WTC11 (cell line): ENCODE data around the gene KCNJ1. TPM values are rescaled to one million over a fixed set of nuclear protein-coding genes. Genes with fewer than 3 reads are reported as not detected.

ENCODE experiments used
- ATAC-seq: fragments of 200-7000 bp; cut with Tn5 transposase; 2 replicates; pipeline ENCODE4 v1.10.0; 2021; ENCODE audit warnings: mild to moderate bottlenecking, moderate library complexity
- CTCF ChIA-PET: fragments of 300-600 bp; sonication (Branson Sonifier 250); formaldehyde crosslinking; loops from one replicate; lab custom pipeline; 2021; ENCODE audit warnings: antibody characterized with exemption; lab: Charles Lee
- POLR2A ChIA-PET: fragments of 350-600 bp; sonication (Branson Sonifier 250); formaldehyde crosslinking; loops from one replicate; lab custom pipeline; 2021; ENCODE audit warnings: antibody characterized with exemption; lab: Charles Lee
- DNase-seq: peaks from one replicate; pipeline ENCODE4 v3.0.0; 2021; ENCODE audit warnings: low spot score
- H3K27ac Mint-ChIP-seq: 2 replicates; pipeline ENCODE4 v1.8.0; 2021; ENCODE audit warnings: mixed read lengths
- H3K27me3 Mint-ChIP-seq: 2 replicates; pipeline ENCODE4 v1.8.0; 2021; ENCODE audit warnings: low read depth, mild to moderate bottlenecking, moderate library complexity, mixed read lengths
- H3K36me3 Mint-ChIP-seq: 2 replicates; pipeline ENCODE4 v1.8.0; 2021; ENCODE audit warnings: mixed read lengths
- H3K4me1 Mint-ChIP-seq: 2 replicates; pipeline ENCODE4 v1.8.0; 2022; ENCODE audit warnings: mixed read lengths
- H3K4me3 Mint-ChIP-seq: 2 replicates; pipeline ENCODE4 v1.8.0; 2021; ENCODE audit warnings: mild to moderate bottlenecking, moderate library complexity, mixed read lengths
- H3K9me3 Mint-ChIP-seq: 2 replicates; pipeline ENCODE4 v1.8.0; 2021; ENCODE audit warnings: mixed read lengths
- CBFB ChIP-seq: sonication (generic); formaldehyde crosslinking; IDR thresholded peaks from 2 replicates; pipeline ENCODE4 v1.8.1; 2022; ENCODE audit warnings: mild to moderate bottlenecking, low read depth, missing genetic modification reagents
- CREM ChIP-seq: sonication (generic); formaldehyde crosslinking; IDR thresholded peaks from 2 replicates; pipeline ENCODE4 v1.8.1; 2022; ENCODE audit warnings: mild to moderate bottlenecking, missing genetic modification reagents, moderate library complexity
- ELF4 ChIP-seq: sonication (generic); formaldehyde crosslinking; IDR thresholded peaks from 2 replicates; pipeline ENCODE4 v1.8.1; 2022; ENCODE audit warnings: low read depth, mild to moderate bottlenecking, moderate library complexity, missing genetic modification reagents
- EMX1 ChIP-seq: fragments of 250-450 bp; sonication (Bioruptor Pico); IDR thresholded peaks from 2 replicates; pipeline ENCODE4 v1.8.0; 2021; ENCODE audit warnings: mild to moderate bottlenecking
- FOXK1 ChIP-seq: sonication (generic); formaldehyde crosslinking; IDR thresholded peaks from 2 replicates; pipeline ENCODE4 v1.8.0; 2022; ENCODE audit warnings: mild to moderate bottlenecking, moderate library complexity, missing genetic modification reagents
- FOXP1 ChIP-seq: sonication (generic); formaldehyde crosslinking; IDR thresholded peaks from 2 replicates; pipeline ENCODE4 v1.8.0; 2022; ENCODE audit warnings: missing genetic modification reagents, mild to moderate bottlenecking, moderate library complexity, borderline replicate concordance
- HMGA2 ChIP-seq: fragments of 250-450 bp; sonication (Bioruptor Pico); IDR thresholded peaks from 2 replicates; pipeline ENCODE4 v1.4.0; 2021; ENCODE audit warnings: mild to moderate bottlenecking, moderate library complexity
- KAT7 ChIP-seq: sonication (generic); formaldehyde crosslinking; IDR thresholded peaks from 2 replicates; pipeline ENCODE4 v1.8.1; 2023; ENCODE audit warnings: missing genetic modification reagents, mild to moderate bottlenecking, borderline replicate concordance
- MXD4 ChIP-seq: fragments of 250-450 bp; sonication (Bioruptor Pico); IDR thresholded peaks from 2 replicates; pipeline ENCODE4 v1.8.0; 2021; ENCODE audit warnings: mild to moderate bottlenecking, moderate library complexity, borderline replicate concordance
- MYBL2 ChIP-seq: sonication (generic); formaldehyde crosslinking; IDR thresholded peaks from 2 replicates; pipeline ENCODE4 v1.8.1; 2023; ENCODE audit warnings: mild to moderate bottlenecking, moderate library complexity, missing genetic modification reagents
- SP1 ChIP-seq: sonication (generic); formaldehyde crosslinking; conservative IDR thresholded peaks from 2 replicates; pipeline ENCODE4 v1.8.1; 2022; ENCODE audit warnings: missing genetic modification reagents
- TEAD1 ChIP-seq: sonication (generic); formaldehyde crosslinking; IDR thresholded peaks from 2 replicates; pipeline ENCODE4 v1.8.0; 2022; ENCODE audit warnings: mild to moderate bottlenecking, missing genetic modification reagents
- TP53 ChIP-seq: sonication (generic); formaldehyde crosslinking; IDR thresholded peaks from 2 replicates; pipeline ENCODE4 v1.8.1; 2023; ENCODE audit warnings: mild to moderate bottlenecking, missing genetic modification reagents
- ZBTB21 ChIP-seq: sonication (generic); formaldehyde crosslinking; IDR thresholded peaks from 2 replicates; pipeline ENCODE4 v1.8.1; 2023; ENCODE audit warnings: mild to moderate bottlenecking, missing genetic modification reagents, borderline replicate concordance
- ZNF138 ChIP-seq: sonication (generic); formaldehyde crosslinking; conservative IDR thresholded peaks from 2 replicates; pipeline ENCODE4 v1.8.1; 2022; ENCODE audit warnings: mild to moderate bottlenecking, moderate library complexity, missing genetic modification reagents
- ZNF219 ChIP-seq: sonication (generic); formaldehyde crosslinking; IDR thresholded peaks from 2 replicates; pipeline ENCODE4 v1.8.0; 2023; ENCODE audit warnings: missing genetic modification reagents, mild to moderate bottlenecking, borderline replicate concordance
- ZNF396 ChIP-seq: fragments of 250-450 bp; sonication (Bioruptor Pico); IDR thresholded peaks from 2 replicates; pipeline ENCODE4 v1.8.0; 2021; ENCODE audit warnings: mild to moderate bottlenecking, moderate library complexity, borderline replicate concordance
- total RNA-seq: library from RNA; stranded (reverse); gene quantifications from 3 replicates; pipeline ENCODE4 v1.2.3, GENCODE V29; 2021
- TF ChIP-seq, protein P1 (sequence below): sonication (generic); formaldehyde crosslinking; IDR thresholded peaks from 2 replicates; pipeline ENCODE4 v1.8.1; 2023; ENCODE audit warnings: mild to moderate bottlenecking, moderate library complexity, missing genetic modification reagents
- TF ChIP-seq, protein P2 (sequence below): sonication (generic); formaldehyde crosslinking; IDR thresholded peaks from 2 replicates; pipeline ENCODE4 v1.8.1; 2022; ENCODE audit warnings: mild to moderate bottlenecking, moderate library complexity, missing genetic modification reagents
- TF ChIP-seq, protein P3 (sequence below): sonication (generic); formaldehyde crosslinking; IDR thresholded peaks from 2 replicates; pipeline ENCODE4 v1.8.0; 2022; ENCODE audit warnings: mild to moderate bottlenecking, missing genetic modification reagents
- TF ChIP-seq, protein P4 (sequence below): sonication (generic); formaldehyde crosslinking; IDR thresholded peaks from 2 replicates; pipeline ENCODE4 v1.8.0; 2023; ENCODE audit warnings: mild to moderate bottlenecking, missing genetic modification reagents
- TF ChIP-seq, protein P5 (sequence below): sonication (generic); formaldehyde crosslinking; IDR thresholded peaks from 2 replicates; pipeline ENCODE4 v1.8.0; 2022; ENCODE audit warnings: missing genetic modification reagents
- TF ChIP-seq, protein P6 (sequence below): sonication (generic); formaldehyde crosslinking; IDR thresholded peaks from 2 replicates; pipeline ENCODE4 v1.8.1; 2022; ENCODE audit warnings: low read depth, missing genetic modification reagents, borderline replicate concordance

KCNJ1 gene
- total RNA-seq, 1 experiment from 2014 or later: 0.24 TPM

DNA sequence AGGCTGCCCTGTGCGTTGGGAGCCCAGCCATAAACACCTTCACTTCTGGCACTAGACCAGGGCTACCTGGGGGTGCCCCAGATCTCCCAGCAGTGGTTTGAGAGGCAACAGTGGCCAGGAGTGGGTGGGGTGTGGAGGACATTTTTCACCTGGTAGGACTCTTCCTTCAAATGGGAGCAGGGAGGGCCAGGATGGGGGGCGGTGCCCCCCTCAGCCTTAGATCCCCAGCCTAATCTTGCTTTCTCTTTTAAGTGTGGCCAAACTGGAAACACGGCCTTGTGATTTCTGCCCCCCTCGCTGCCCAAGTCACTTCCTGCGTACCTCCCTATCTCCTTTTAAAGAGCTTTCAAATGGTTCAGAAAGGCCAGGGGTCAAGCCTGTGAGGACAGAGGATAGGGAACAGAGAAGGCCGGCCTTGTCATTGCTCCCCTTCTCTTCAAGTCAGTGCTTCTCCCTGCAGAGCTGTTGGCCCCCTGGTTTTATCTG, 24.9 kb upstream of the KCNJ1 start (continued):
- TF ChIP-seq ZNF396: no peak

DNA sequence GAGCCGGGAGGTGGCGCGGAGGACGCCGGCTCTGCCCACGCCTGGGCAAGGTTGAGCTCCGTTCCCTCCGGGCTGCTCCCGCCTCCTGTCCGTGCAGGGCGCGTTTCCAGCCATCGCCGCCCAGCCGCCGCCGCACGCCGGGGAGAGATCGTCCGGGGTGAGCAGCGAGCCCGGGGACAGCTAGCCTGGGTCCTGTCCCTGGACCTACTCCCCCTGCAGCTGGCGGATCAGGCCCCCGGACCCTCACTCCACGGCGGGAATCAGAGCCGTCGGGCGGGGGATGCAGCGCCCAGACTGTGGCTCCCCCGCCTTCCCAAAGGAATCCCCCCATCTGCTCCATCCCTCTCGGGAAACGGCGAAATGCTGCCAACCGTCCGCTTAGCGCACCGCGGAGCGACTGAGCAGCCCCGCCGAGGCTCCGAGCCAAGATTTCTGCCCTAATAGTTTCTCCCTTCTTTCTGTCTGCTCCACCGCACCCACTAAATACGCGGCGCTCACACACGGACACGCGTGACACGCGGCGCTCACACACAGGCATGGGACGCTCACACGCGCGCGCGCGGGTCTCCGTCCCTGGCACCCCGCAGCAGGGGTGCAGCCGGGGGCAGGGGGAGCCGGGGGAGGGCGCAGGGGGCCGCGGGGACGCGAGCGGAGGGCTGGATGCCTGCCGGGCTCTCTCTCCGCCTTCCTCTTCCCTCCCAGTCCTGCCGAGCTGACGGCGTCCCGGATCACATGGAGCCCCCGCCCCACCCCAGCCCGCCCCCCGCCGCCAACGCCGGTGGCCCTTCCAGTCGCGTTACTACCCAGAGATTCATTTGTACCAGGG, 23.7 kb upstream of the KCNJ1 start, which contains the start of gene KCNJ5:
KCNJ5 (plus strand) TSS at position 814 of the 826 bp plus-strand sequence. CDS start 19,918 bp downstream, outside the sequence.
- Mint-ChIP-seq H3K4me1 (peaks cover 42% of the 10 kb centered on the region), H3K9me3 (no peaks in the 10 kb centered on the region), H3K27me3 (peaks cover 95% of the 10 kb centered on the region), H3K4me3 (peak within 1 kb of the TSS; percentile 77), H3K36me3 (no peaks in the 10 kb centered on the region), H3K27ac (no peak within 1 kb of the TSS)
- CTCF ChIA-PET: interaction anchor here (0.7 to 10.8 kb wide), 8 partner anchors 9 to 733 kb away, joined by 3 to 245 read pairs (median 4); no protein-coding TSS in a partner anchor
- POLR2A ChIA-PET: interaction anchor here (0.6 to 1.9 kb wide), 2 partner anchors 11 to 304 kb away, joined by 3 to 8 read pairs; no protein-coding TSS in a partner anchor
- DNase-seq (peak; percentile 56), ATAC-seq (peak; percentile 41)
- TF ChIP-seq TEAD1 (CRISPR knock-in tag) (0 out of 2 replicates have a peak, but pooled peaks have one; percentile 33), FOXP1 (CRISPR knock-in tag) (peak; percentile 71; the same call in 1 of the 2 replicates), ELF4 (no peak), TP53 (CRISPR knock-in tag) (no peak), FOXK1 (CRISPR knock-in tag) (no peak), CBFB (CRISPR knock-in tag) (no peak), EMX1 (no peak), CREM (CRISPR knock-in tag) (no peak), KAT7 (CRISPR knock-in tag) (0 out of 2 replicates have a peak, but pooled peaks have one; percentile 94), ZNF219 (CRISPR knock-in tag) (peak; percentile 69; the same call in 1 of the 2 replicates), MXD4 (CRISPR knock-in tag) (no peak), ZNF138 (CRISPR knock-in tag) (no peak), HMGA2 (no peak), ZBTB21 (CRISPR knock-in tag) (peak; percentile 14; the same call in 1 of the 2 replicates), SP1 (no peak), MYBL2 (no peak)
- TF ChIP-seq, protein P1, sequence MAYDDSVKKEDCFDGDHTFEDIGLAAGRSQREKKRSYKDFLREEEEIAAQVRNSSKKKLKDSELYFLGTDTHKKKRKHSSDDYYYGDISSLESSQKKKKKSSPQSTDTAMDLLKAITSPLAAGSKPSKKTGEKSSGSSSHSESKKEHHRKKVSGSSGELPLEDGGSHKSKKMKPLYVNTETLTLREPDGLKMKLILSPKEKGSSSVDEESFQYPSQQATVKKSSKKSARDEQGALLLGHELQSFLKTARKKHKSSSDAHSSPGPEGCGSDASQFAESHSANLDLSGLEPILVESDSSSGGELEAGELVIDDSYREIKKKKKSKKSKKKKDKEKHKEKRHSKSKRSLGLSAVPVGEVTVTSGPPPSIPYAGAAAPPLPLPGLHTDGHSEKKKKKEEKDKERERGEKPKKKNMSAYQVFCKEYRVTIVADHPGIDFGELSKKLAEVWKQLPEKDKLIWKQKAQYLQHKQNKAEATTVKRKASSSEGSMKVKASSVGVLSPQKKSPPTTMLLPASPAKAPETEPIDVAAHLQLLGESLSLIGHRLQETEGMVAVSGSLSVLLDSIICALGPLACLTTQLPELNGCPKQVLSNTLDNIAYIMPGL (CRISPR knock-in tag): peak; percentile 68; the same call in 1 of the 2 replicates
- TF ChIP-seq, protein P2, sequence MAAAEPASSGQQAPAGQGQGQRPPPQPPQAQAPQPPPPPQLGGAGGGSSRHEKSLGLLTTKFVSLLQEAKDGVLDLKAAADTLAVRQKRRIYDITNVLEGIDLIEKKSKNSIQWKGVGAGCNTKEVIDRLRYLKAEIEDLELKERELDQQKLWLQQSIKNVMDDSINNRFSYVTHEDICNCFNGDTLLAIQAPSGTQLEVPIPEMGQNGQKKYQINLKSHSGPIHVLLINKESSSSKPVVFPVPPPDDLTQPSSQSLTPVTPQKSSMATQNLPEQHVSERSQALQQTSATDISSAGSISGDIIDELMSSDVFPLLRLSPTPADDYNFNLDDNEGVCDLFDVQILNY (CRISPR knock-in tag): peak; percentile 53; the same call in 1 of the 2 replicates
- TF ChIP-seq, protein P3, sequence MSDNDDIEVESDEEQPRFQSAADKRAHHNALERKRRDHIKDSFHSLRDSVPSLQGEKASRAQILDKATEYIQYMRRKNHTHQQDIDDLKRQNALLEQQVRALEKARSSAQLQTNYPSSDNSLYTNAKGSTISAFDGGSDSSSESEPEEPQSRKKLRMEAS (CRISPR knock-in tag): peak; percentile 46; the same call in 1 of the 2 replicates
- TF ChIP-seq, protein P4, sequence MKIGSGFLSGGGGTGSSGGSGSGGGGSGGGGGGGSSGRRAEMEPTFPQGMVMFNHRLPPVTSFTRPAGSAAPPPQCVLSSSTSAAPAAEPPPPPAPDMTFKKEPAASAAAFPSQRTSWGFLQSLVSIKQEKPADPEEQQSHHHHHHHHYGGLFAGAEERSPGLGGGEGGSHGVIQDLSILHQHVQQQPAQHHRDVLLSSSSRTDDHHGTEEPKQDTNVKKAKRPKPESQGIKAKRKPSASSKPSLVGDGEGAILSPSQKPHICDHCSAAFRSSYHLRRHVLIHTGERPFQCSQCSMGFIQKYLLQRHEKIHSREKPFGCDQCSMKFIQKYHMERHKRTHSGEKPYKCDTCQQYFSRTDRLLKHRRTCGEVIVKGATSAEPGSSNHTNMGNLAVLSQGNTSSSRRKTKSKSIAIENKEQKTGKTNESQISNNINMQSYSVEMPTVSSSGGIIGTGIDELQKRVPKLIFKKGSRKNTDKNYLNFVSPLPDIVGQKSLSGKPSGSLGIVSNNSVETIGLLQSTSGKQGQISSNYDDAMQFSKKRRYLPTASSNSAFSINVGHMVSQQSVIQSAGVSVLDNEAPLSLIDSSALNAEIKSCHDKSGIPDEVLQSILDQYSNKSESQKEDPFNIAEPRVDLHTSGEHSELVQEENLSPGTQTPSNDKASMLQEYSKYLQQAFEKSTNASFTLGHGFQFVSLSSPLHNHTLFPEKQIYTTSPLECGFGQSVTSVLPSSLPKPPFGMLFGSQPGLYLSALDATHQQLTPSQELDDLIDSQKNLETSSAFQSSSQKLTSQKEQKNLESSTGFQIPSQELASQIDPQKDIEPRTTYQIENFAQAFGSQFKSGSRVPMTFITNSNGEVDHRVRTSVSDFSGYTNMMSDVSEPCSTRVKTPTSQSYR: no peak
- TF ChIP-seq, protein P5, sequence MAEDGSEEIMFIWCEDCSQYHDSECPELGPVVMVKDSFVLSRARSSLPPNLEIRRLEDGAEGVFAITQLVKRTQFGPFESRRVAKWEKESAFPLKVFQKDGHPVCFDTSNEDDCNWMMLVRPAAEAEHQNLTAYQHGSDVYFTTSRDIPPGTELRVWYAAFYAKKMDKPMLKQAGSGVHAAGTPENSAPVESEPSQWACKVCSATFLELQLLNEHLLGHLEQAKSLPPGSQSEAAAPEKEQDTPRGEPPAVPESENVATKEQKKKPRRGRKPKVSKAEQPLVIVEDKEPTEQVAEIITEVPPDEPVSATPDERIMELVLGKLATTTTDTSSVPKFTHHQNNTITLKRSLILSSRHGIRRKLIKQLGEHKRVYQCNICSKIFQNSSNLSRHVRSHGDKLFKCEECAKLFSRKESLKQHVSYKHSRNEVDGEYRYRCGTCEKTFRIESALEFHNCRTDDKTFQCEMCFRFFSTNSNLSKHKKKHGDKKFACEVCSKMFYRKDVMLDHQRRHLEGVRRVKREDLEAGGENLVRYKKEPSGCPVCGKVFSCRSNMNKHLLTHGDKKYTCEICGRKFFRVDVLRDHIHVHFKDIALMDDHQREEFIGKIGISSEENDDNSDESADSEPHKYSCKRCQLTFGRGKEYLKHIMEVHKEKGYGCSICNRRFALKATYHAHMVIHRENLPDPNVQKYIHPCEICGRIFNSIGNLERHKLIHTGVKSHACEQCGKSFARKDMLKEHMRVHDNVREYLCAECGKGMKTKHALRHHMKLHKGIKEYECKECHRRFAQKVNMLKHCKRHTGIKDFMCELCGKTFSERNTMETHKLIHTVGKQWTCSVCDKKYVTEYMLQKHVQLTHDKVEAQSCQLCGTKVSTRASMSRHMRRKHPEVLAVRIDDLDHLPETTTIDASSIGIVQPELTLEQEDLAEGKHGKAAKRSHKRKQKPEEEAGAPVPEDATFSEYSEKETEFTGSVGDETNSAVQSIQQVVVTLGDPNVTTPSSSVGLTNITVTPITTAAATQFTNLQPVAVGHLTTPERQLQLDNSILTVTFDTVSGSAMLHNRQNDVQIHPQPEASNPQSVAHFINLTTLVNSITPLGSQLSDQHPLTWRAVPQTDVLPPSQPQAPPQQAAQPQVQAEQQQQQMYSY (CRISPR knock-in tag): peak; percentile 20; the same call in 1 of the 2 replicates
- TF ChIP-seq, protein P6, sequence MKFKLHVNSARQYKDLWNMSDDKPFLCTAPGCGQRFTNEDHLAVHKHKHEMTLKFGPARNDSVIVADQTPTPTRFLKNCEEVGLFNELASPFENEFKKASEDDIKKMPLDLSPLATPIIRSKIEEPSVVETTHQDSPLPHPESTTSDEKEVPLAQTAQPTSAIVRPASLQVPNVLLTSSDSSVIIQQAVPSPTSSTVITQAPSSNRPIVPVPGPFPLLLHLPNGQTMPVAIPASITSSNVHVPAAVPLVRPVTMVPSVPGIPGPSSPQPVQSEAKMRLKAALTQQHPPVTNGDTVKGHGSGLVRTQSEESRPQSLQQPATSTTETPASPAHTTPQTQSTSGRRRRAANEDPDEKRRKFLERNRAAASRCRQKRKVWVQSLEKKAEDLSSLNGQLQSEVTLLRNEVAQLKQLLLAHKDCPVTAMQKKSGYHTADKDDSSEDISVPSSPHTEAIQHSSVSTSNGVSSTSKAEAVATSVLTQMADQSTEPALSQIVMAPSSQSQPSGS (CRISPR knock-in tag): no peak
